Naive thymus-derived CD8-positive, alpha-beta T cell (primary cell): Measurements from ENCODE around the gene ARHGEF40. TPM values are rescaled to one million over a fixed set of nuclear protein-coding genes. Genes with fewer than 3 reads are reported as not detected.

ENCODE experiments used
- ATAC-seq, 2 donors: fragments of 150-1000 bp; cut with Tn5 transposase in 1 of 2; sonication (Bioruptor Pico), chemical (Tn5 transposase) in 1 of 2; 1 replicate in 1 of 2; 2 replicates in 1 of 2; pipeline ENCODE4 v1.10.0; 2021; ENCODE audit warnings: mild to moderate bottlenecking in 2 of 2, moderate library complexity in 2 of 2
- POLR2A ChIA-PET: fragments of 350-600 bp; sonication (Branson Sonifier 250); formaldehyde crosslinking; loops from one replicate; lab custom pipeline; 2021; ENCODE audit warnings: antibody characterized with exemption; lab: Charles Lee
- DNase-seq, 10 donors: peaks; one replicate each; pipeline versions ENCODE4 v3.0.0 to v3.0.0-alpha.2; 2020 to 2022
- H3K27ac Mint-ChIP-seq, 10 donors: one replicate each; pipeline ENCODE4 v1.8.0; 2020 to 2022; ENCODE audit warnings: mild to moderate bottlenecking in 10 of 10, mixed read lengths in 10 of 10, moderate library complexity in 4 of 10, inconsistent platforms in 1 of 10
- H3K27me3 Mint-ChIP-seq, 5 donors: one replicate each; pipeline ENCODE4 v1.8.0; 2021 to 2022; ENCODE audit warnings: mixed read lengths in 5 of 5
- H3K36me3 Mint-ChIP-seq, 3 donors: one replicate each; pipeline ENCODE4 v1.8.0; 2020 to 2022; ENCODE audit warnings: mixed read lengths in 3 of 3, mild to moderate bottlenecking in 2 of 3, inconsistent platforms in 1 of 3
- H3K4me1 Mint-ChIP-seq, 4 donors: one replicate each; pipeline ENCODE4 v1.8.0; 2021 to 2022; ENCODE audit warnings: mixed read lengths in 4 of 4
- H3K4me3 Mint-ChIP-seq, 10 donors: one replicate each; pipeline ENCODE4 v1.8.0; 2020 to 2022; ENCODE audit warnings: mild to moderate bottlenecking in 10 of 10, mixed read lengths in 10 of 10, moderate library complexity in 6 of 10, inconsistent platforms in 1 of 10
- H3K9me3 Mint-ChIP-seq, 9 donors: one replicate each; pipeline ENCODE4 v1.8.0; 2020 to 2022; ENCODE audit warnings: mixed read lengths in 9 of 9, mild to moderate bottlenecking in 3 of 9, inconsistent platforms in 1 of 9, moderate library complexity in 1 of 9
- polyA plus RNA-seq, 3 donors: library from polyadenylated mRNA; unstranded; fragments of 300-500 nt; fragmentation: Illumina TruSeq; gene quantifications; one replicate each; pipeline ENCODE4 v1.2.3, GENCODE V29; 2021
- total RNA-seq, 8 experiments: library from RNA in 2 of 8; stranded (reverse) in 2 of 8; gene quantifications; one replicate each; pipeline ENCODE4 v1.2.3 and lab custom pipeline; 2021 to 2026

The ARHGEF40 gene
- total and polyA plus RNA-seq, 5 experiments from 2014 or later, result 0.03 to 0.45 (median 0.08) TPM

DNA sequence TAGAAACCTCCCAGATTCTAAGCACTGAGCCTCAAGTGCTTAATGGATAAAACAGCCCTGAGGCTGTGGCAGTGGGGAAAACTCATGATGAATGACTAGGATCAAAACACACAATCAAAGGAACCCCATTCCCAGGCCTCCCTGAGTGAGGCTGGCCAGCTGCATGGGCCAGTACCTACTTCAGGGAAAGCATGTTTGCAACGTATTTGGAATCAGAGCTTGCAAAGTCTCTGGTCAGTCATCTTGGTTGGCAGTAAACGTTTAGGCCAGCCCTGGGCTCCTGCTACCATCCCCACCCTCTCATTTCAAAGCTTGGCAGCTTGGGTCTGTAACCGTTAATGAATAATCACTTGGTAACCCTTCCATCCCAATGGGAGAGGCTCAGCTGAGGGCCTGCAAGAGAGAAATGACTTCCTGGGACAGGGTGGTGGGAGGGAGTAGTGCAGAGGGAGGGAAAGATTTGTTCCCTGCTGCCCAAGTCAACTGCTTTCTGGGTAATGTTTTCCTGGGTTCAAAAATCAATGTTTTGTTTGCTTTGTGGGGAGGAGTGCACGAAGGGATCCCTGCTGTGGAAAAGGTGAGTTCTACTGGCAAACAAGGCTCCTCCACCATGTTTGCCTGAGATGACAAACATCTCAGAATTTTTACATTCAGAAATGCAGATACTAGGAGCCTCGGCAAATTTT is 14.5 kb upstream of the ARHGEF40 start:
- Mint-ChIP-seq H3K36me3 (no peaks in the 10 kb centered on the region), H3K27ac (no peak overlapping the region), H3K27me3 (peaks cover 3 to 11% (median 11%) of the 10 kb centered on the region in 5 donors), H3K4me1 (no peaks in the 10 kb centered on the region), H3K9me3 (no peaks in the 10 kb centered on the region), H3K4me3 (no peak overlapping the region)
- DNase-seq, result no peak
- ATAC-seq, result no peak
- POLR2A ChIA-PET, result no interaction called here

DNA sequence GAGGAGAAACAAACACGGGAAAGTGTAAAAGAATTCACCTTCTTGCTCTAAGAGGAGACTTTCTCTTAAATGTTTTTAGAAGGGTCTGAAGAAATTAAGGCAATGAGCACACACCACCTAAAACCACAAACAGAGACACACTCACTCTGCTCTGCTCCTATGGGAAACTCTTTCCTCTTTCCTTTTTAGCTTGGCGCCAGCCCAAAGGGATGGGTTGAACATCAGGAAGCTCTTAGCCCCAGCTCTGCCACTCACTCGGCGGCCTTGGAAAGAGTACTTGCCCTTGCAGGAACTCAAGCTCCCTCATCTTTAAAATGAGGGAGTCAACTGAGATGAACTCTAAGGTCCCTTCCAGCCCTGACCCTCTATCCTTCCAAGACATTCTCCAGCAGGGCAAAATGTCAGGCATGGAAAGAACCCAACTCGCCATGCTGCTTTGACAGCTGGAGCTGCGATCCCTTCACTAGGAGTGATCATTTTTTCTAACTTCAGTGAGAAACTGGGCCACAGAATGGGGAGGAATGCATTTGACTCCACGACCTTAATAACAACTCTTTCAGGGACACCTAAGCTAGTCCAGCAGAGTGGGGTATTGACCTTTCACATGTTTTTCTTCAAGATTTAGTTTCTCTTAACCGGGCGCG is 13.5 kb upstream of the ARHGEF40 start:
- no peak overlapping the region for H3K4me3 Mint-ChIP-seq
- POLR2A ChIA-PET, result no interaction called here
- H3K4me1 Mint-ChIP-seq, result no peaks in the 10 kb centered on the region
- peaks cover 7 to 20% (median 14%) of the 10 kb centered on the region in 5 donors for H3K27me3 Mint-ChIP-seq
- no peak for DNase-seq
- ATAC-seq, result no peak
- no peak overlapping the region for H3K27ac Mint-ChIP-seq
- no peaks in the 10 kb centered on the region for H3K9me3 Mint-ChIP-seq
- no peaks in the 10 kb centered on the region for H3K36me3 Mint-ChIP-seq

DNA sequence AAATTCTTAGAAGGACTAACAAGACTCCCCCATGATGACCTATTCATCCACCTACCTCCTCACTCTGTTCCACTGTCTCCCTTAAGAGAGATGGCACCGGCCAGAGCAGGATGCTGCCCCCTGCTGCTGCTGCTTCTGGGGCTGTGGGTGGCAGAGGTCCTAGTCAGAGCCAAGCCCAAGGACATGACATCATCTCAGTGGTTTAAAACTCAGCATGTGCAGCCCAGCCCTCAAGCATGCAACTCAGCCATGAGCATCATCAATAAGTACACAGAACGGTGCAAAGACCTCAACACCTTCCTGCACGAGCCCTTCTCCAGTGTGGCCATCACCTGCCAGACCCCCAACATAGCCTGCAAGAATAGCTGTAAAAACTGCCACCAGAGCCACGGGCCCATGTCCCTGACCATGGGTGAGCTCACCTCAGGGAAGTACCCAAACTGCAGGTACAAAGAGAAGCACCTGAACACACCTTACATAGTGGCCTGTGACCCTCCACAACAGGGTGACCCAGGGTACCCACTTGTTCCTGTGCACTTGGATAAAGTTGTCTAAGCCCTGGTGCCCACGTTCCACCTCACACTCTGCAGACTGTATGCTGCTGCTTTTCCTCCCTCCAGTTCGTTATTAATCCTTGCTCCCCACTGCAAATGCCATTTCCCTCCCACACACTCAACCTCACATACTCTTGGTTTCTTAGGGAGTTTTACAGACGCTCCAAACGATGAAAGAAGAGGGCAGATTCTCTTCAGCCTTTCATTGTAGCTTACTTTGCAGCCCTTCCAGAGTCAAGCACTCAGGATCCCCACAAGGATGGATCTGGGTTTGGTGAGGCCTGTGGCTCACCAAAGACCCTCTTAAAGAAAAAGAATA is 12.1 kb upstream of the ARHGEF40 start, which contains the start of gene RNASE8:
Gene RNASE8, plus strand, starts transcription at position 20 of the 873 bp plus-strand sequence. Its CDS starts 71 bp downstream, at position 91.
- H3K27ac Mint-ChIP-seq, result peak within 1 kb of the TSS in 1 of 10 donors; percentile 33
- no peaks in the 10 kb centered on the region for H3K36me3 Mint-ChIP-seq
- DNase-seq, result no peak
- POLR2A ChIA-PET, result interaction anchor here (1.1 kb wide), 1 partner anchor 10 kb away, joined by 3 read pairs; no protein-coding TSS in a partner anchor
- ATAC-seq, result no peak
- no peaks in the 10 kb centered on the region for H3K4me1 Mint-ChIP-seq
- peaks cover 11 to 30% (median 22%) of the 10 kb centered on the region in 5 donors for H3K27me3 Mint-ChIP-seq
- H3K4me3 Mint-ChIP-seq, result no peak within 1 kb of the TSS
- H3K9me3 Mint-ChIP-seq, result no peaks in the 10 kb centered on the region

GRCh38 chr14:21058903-21059302 is 11.2 kb upstream of the ARHGEF40 start:
- Mint-ChIP-seq H3K36me3 (no peaks in the 10 kb centered on the region), H3K4me3 (no peak overlapping the region), H3K27me3 (peaks cover 17 to 39% (median 29%) of the 10 kb centered on the region in 5 donors), H3K9me3 (no peaks in the 10 kb centered on the region), H3K4me1 (no peaks in the 10 kb centered on the region), H3K27ac (no peak overlapping the region)
- POLR2A ChIA-PET, result no interaction called here
- DNase-seq (no peak), ATAC-seq (no peak)

- H3K36me3 Mint-ChIP-seq, result no peaks in the 10 kb centered on the region
- H3K27me3 Mint-ChIP-seq, result peaks cover 19 to 45% (median 33%) of the 10 kb centered on the region in 5 donors
- H3K27ac Mint-ChIP-seq, result peak overlapping the region in 1 of 10 donors; percentile 13
- no peaks in the 10 kb centered on the region for H3K9me3 Mint-ChIP-seq
- H3K4me3 Mint-ChIP-seq, result no peak overlapping the region
- no peaks in the 10 kb centered on the region for H3K4me1 Mint-ChIP-seq
- DNase-seq (no peak), ATAC-seq (no peak)
- POLR2A ChIA-PET, result no interaction called here
Measured at GRCh38 chr14:21059842-21060613, 10.1 kb upstream of the ARHGEF40 start.

GRCh38 chr14:21060614-21061346 is 9.3 kb upstream of the ARHGEF40 start:
- H3K9me3 Mint-ChIP-seq, result no peaks in the 10 kb centered on the region
- H3K27ac Mint-ChIP-seq, result peak overlapping the region in 1 of 10 donors; percentile 13
- no peak for ATAC-seq
- no peak overlapping the region for H3K4me3 Mint-ChIP-seq
- no peaks in the 10 kb centered on the region for H3K36me3 Mint-ChIP-seq
- DNase-seq, result no peak
- POLR2A ChIA-PET, result no interaction called here
- H3K27me3 Mint-ChIP-seq, result peaks cover 25 to 53% (median 40%) of the 10 kb centered on the region in 5 donors
- no peaks in the 10 kb centered on the region for H3K4me1 Mint-ChIP-seq

DNA sequence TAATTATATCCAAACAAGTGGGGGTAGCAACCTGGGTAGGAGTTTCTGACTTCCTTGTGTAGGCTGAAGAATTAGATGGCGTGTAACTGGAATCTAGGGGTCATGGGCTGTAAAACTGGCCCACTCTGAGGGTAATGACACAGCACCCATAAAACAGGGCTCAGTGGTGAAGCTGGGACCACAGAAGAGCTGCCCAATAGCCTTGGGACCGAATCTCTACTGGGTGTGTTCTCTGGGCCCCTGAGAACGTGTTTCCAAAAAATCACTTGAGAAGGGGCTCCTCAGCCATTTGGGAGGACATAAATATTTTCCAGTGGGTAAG is 8.8 kb upstream of the ARHGEF40 start:
- H3K4me3 Mint-ChIP-seq, result no peak overlapping the region
- H3K27me3 Mint-ChIP-seq, result peaks cover 27 to 58% (median 45%) of the 10 kb centered on the region in 5 donors
- POLR2A ChIA-PET, result no interaction called here
- DNase-seq (no peak), ATAC-seq (no peak)
- no peaks in the 10 kb centered on the region for H3K4me1 Mint-ChIP-seq
- H3K9me3 Mint-ChIP-seq, result no peaks in the 10 kb centered on the region
- peak overlapping the region in 1 of 10 donors; percentile 67 for H3K27ac Mint-ChIP-seq
- H3K36me3 Mint-ChIP-seq, result no peaks in the 10 kb centered on the region

DNA sequence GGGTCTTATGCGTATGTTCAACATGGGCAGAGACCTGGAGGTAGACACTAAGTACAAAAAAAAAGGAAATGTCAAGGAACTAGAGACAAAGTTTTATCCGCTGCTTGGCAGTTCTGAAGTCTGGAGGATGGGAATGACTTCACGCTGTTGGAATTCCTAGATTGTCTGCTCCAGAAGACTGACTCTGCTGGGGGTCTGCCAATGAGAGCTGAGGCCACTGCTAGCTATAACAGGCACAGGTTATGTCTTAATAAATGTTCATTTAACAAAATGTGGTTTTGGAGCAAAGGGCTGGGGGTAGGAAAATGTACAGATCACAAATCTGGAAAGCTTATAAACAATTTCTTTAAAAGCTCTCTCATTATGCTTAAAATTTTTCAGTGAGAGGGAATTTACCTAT is 6.6 kb upstream of the ARHGEF40 start:
- POLR2A ChIA-PET, result no interaction called here
- no peaks in the 10 kb centered on the region for H3K9me3 Mint-ChIP-seq
- H3K4me1 Mint-ChIP-seq, result peaks cover 1 to 3% (median 2%) of the 10 kb centered on the region in 4 donors
- no peak overlapping the region for H3K4me3 Mint-ChIP-seq
- H3K27ac Mint-ChIP-seq, result no peak overlapping the region
- no peaks in the 10 kb centered on the region for H3K36me3 Mint-ChIP-seq
- H3K27me3 Mint-ChIP-seq, result peaks cover 35 to 80% (median 57%) of the 10 kb centered on the region in 5 donors
- DNase-seq (no peak), ATAC-seq (no peak)

DNA sequence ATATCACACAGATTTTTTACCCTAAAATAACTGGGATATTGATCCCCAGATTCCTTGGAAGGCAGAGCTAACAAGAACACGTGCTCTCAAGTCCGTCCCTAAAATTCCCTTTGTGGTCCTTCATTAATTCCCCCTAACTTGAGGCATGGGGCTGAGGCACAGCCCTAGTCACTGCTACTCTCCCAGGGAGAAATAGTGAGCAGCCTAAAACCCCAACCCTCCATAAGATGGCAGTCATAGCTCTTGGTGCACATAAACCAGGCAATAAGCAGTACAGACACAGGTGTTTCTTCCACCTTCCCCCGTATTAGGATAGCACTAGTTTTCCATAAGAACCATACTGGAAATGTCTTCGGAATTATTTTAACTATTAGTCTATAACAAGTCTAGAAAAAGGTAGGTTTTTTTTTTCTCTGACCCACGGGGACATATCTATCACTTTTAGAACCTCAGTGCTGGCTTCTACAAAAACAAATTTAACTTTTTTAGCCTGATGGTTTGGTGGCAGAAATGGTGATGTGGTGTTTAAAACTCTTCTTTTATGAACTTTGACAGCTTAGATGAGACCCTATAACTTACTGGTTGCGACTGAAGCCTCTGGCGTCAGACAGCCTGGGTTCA is 3.1 kb upstream of the ARHGEF40 start:
- peaks cover 20 to 34% (median 32%) of the 10 kb centered on the region in 4 donors for H3K4me1 Mint-ChIP-seq
- no peak overlapping the region for H3K27ac Mint-ChIP-seq
- H3K36me3 Mint-ChIP-seq, result no peaks in the 10 kb centered on the region
- ATAC-seq (no peak), DNase-seq (peak in 2 of 10 donors; percentile 22 to 23)
- H3K4me3 Mint-ChIP-seq, result no peak overlapping the region
- peaks cover 37 to 94% (median 64%) of the 10 kb centered on the region in 5 donors for H3K27me3 Mint-ChIP-seq
- no peaks in the 10 kb centered on the region for H3K9me3 Mint-ChIP-seq
- POLR2A ChIA-PET, result interaction anchor here (0.6 to 2.6 kb wide), 3 partner anchors 21 to 149 kb away, joined by 3 to 10 read pairs (median 4); no protein-coding TSS in a partner anchor

DNA sequence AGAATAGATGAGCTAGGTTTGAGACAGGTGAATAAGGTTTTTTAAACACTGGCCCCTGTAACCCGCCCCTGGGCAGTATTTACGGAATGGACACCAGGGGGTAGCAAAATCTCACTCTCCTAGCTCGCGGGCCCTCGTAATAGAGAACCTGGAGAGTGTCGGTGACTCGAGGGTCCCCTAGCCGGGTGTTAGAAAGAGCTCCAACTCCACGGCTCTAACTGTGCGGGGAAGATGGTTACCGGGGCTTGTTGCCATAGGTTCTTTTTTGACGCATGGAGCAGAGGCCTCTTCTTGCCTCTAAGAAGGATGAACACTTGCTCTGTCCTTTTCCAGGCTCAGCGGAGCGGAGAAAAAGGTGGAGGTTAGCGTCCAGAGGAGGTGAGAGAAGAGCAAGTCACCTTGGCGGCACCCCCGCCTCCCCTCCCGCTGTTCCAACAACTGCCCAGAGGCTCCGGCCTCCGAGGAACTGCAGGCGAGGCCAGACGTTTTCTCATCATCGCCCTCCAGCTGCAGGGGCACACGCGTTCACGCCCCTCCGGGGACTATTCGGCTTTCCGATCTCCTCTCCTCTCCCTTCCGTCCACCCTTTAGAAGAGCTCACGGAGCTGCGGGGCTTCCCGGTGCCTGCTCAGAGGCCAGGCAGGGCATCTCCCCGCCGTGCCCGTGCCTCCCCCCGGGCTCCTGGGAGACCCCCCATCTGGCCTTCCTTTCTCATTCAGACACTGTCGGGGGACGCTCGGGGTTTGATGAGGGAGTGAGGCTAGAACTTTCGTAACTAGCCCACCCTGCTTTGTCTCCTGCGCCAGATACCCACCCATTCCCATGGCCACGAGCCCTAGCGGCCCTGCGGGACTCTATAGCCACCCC is 1.4 kb upstream of the ARHGEF40 start:
- DNase-seq (peak; percentile 27 to 84 (median 58)), ATAC-seq (peak; percentile 63 to 65)
- Mint-ChIP-seq H3K27ac (peak overlapping the region in 9 of 10 donors; percentile 11 to 95 (median 78)), H3K9me3 (no peaks in the 10 kb centered on the region), H3K36me3 (no peaks in the 10 kb centered on the region), H3K4me3 (peak overlapping the region; percentile 76 to 88 (median 83)), H3K27me3 (peaks cover 44 to 94% (median 63%) of the 10 kb centered on the region in 5 donors), H3K4me1 (peaks cover 20 to 39% (median 36%) of the 10 kb centered on the region in 4 donors)
- POLR2A ChIA-PET, result interaction anchor here (0.5 to 1.5 kb wide), 4 partner anchors 24 to 414 kb away, joined by 3 to 13 read pairs (median 4); partner anchors contain the start of gene ZNF219
